Suprapubic skin (tissue), 4 donors: Measurements from ENCODE around the gene CNKSR1.

ENCODE experiments used
- POLR2A ChIP-seq, 2 donors: fragments of 450-650 bp; IDR thresholded peaks; one replicate each; pipeline ENCODE4 v1.6.1; 2017; ENCODE audit warnings: antibody characterized with exemption in 2 of 2, mild to moderate bottlenecking in 2 of 2, moderate library complexity in 2 of 2
- POLR2AphosphoS5 ChIP-seq, 3 donors: sonication (generic); formaldehyde crosslinking; IDR thresholded peaks; one replicate each; pipeline ENCODE4 v1.6.1; 2017; ENCODE audit warnings: antibody characterized with exemption in 3 of 3
- TF ChIP-seq, protein P1 (sequence below), 2 donors: fragments of 200-600 bp in 1 of 2; fragments of 450-650 bp in 1 of 2; sonication (generic) in 1 of 2; IDR thresholded peaks; one replicate each; pipeline ENCODE4 v1.5.1; 2016 to 2019; ENCODE audit warnings: antibody characterized with exemption in 2 of 2, mild to moderate bottlenecking in 1 of 2, moderate library complexity in 1 of 2

DNA sequence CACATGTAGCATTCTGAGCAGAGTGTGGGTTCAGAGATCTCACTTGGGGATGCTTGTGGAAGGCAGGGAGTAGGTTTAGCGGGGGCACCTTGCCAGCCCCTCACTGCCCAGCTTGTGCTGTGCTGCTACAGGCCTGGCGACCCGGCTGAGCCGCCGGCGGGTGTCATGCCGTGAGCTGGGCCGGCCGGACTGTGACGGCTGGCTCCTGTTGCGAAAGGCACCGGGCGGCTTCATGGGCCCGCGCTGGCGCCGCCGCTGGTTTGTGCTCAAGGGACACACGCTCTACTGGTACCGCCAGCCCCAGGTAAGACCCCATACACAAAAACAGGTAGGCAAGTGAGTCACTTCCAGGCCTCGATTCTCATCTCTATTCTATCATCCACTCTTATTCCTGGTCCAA is 7.6 kb downstream of the CNKSR1 start:
- TF ChIP-seq, protein P1, sequence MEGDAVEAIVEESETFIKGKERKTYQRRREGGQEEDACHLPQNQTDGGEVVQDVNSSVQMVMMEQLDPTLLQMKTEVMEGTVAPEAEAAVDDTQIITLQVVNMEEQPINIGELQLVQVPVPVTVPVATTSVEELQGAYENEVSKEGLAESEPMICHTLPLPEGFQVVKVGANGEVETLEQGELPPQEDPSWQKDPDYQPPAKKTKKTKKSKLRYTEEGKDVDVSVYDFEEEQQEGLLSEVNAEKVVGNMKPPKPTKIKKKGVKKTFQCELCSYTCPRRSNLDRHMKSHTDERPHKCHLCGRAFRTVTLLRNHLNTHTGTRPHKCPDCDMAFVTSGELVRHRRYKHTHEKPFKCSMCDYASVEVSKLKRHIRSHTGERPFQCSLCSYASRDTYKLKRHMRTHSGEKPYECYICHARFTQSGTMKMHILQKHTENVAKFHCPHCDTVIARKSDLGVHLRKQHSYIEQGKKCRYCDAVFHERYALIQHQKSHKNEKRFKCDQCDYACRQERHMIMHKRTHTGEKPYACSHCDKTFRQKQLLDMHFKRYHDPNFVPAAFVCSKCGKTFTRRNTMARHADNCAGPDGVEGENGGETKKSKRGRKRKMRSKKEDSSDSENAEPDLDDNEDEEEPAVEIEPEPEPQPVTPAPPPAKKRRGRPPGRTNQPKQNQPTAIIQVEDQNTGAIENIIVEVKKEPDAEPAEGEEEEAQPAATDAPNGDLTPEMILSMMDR (IDR thresholded peaks at IDR 0.05), result no peak
- TF ChIP-seq POLR2AphosphoS5 (IDR thresholded peaks at IDR 0.05), result no peak
- no peak for TF ChIP-seq POLR2A (IDR thresholded peaks at IDR 0.05)
